SK-N-SH (cell line): ENCODE measurements around the gene CACNA1D.

ENCODE experiments used
- EP300 ChIP-seq, 2 experiments: IDR thresholded peaks; 2 replicates each; pipeline versions ENCODE4 v1.4.0 to v1.6.1; 2012; ENCODE audit warnings: borderline replicate concordance in 1 of 2, low read depth in 1 of 2, low read length in 1 of 2
- EZH2phosphoT487 ChIP-seq: fragments of 200-600 bp; sonication (generic); IDR thresholded peaks from 2 replicates; pipeline ENCODE4 v1.6.1; 2017; ENCODE audit warnings: low read depth, mixed run types, mild to moderate bottlenecking, antibody characterized with exemption, moderate library complexity, borderline replicate concordance
- FOXM1 ChIP-seq: IDR thresholded peaks from 2 replicates; pipeline ENCODE4 v1.4.0; 2012; ENCODE audit warnings: low read depth, mild to moderate bottlenecking
- MEF2A ChIP-seq: IDR thresholded peaks from 2 replicates; pipeline ENCODE4 v1.4.0; 2012; ENCODE audit warnings: low read depth, borderline replicate concordance
- POLR2AphosphoS5 ChIP-seq: IDR thresholded peaks from 2 replicates; pipeline ENCODE4 v1.6.1; 2012; ENCODE audit warnings: low read depth, low read length
- RAD21 ChIP-seq: IDR thresholded peaks from 2 replicates; pipeline ENCODE4 v1.6.1; 2012; ENCODE audit warnings: mild to moderate bottlenecking, low read length
- RFX5 ChIP-seq: IDR thresholded peaks from 2 replicates; pipeline ENCODE4 v1.6.1; 2012; ENCODE audit warnings: mild to moderate bottlenecking, improper control_type of control experiment, low read length
- TAF1 ChIP-seq: IDR thresholded peaks from 2 replicates; pipeline ENCODE4 v1.6.1; 2012; ENCODE audit warnings: low read depth, mild to moderate bottlenecking, low read length, moderate library complexity, borderline replicate concordance
- TF ChIP-seq, protein P1 (sequence below): fragments of 200-600 bp; sonication (generic); IDR thresholded peaks from 2 replicates; pipeline ENCODE4 v1.6.1; 2017; ENCODE audit warnings: antibody characterized with exemption, mild to moderate bottlenecking, moderate library complexity
- TF ChIP-seq, protein P2 (sequence below): IDR thresholded peaks from 2 replicates; pipeline ENCODE4 v1.6.1; 2012; ENCODE audit warnings: mild to moderate bottlenecking, low read depth, low read length, moderate library complexity
- TF ChIP-seq, protein P3 (sequence below): IDR thresholded peaks from 2 replicates; pipeline ENCODE4 v1.4.0; 2012; ENCODE audit warnings: low read depth, borderline replicate concordance

DNA sequence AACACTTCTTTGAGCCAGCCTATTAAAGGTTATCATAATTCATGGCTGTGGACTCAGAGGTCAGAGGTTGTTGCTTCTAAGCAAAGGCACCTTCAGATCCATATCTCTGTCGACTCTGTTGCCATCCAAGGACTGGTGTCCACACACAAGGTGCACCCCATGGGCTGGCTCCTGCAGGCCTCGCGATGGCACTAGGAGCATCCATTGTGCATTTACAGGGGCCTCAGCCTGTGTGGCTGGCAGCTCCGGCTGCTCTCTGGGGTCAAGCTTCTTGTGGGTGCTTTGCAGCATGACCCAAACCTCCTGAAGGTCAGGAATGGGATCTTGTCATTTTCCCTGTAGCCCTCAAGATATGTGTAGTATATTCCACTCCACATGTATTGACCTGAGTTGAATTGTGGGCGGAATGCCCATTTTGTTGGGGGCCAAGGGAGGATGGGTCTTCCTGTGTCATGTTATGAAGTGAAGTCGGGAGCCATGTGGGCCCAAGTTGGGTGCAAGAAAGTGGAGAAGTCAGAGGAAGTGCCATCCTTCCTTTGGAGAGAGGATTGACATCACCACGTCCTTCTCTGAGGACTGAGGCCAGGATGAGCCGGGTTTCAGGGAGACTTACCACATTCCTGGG, 308.0 kb downstream of the CACNA1D start:
- TF ChIP-seq, protein P1, sequence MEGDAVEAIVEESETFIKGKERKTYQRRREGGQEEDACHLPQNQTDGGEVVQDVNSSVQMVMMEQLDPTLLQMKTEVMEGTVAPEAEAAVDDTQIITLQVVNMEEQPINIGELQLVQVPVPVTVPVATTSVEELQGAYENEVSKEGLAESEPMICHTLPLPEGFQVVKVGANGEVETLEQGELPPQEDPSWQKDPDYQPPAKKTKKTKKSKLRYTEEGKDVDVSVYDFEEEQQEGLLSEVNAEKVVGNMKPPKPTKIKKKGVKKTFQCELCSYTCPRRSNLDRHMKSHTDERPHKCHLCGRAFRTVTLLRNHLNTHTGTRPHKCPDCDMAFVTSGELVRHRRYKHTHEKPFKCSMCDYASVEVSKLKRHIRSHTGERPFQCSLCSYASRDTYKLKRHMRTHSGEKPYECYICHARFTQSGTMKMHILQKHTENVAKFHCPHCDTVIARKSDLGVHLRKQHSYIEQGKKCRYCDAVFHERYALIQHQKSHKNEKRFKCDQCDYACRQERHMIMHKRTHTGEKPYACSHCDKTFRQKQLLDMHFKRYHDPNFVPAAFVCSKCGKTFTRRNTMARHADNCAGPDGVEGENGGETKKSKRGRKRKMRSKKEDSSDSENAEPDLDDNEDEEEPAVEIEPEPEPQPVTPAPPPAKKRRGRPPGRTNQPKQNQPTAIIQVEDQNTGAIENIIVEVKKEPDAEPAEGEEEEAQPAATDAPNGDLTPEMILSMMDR, result no peak
- no peak for TF ChIP-seq FOXM1
- TF ChIP-seq MEF2A, result no peak
- no peak for TF ChIP-seq RAD21
- TF ChIP-seq, protein P2, sequence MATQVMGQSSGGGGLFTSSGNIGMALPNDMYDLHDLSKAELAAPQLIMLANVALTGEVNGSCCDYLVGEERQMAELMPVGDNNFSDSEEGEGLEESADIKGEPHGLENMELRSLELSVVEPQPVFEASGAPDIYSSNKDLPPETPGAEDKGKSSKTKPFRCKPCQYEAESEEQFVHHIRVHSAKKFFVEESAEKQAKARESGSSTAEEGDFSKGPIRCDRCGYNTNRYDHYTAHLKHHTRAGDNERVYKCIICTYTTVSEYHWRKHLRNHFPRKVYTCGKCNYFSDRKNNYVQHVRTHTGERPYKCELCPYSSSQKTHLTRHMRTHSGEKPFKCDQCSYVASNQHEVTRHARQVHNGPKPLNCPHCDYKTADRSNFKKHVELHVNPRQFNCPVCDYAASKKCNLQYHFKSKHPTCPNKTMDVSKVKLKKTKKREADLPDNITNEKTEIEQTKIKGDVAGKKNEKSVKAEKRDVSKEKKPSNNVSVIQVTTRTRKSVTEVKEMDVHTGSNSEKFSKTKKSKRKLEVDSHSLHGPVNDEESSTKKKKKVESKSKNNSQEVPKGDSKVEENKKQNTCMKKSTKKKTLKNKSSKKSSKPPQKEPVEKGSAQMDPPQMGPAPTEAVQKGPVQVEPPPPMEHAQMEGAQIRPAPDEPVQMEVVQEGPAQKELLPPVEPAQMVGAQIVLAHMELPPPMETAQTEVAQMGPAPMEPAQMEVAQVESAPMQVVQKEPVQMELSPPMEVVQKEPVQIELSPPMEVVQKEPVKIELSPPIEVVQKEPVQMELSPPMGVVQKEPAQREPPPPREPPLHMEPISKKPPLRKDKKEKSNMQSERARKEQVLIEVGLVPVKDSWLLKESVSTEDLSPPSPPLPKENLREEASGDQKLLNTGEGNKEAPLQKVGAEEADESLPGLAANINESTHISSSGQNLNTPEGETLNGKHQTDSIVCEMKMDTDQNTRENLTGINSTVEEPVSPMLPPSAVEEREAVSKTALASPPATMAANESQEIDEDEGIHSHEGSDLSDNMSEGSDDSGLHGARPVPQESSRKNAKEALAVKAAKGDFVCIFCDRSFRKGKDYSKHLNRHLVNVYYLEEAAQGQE, result no peak
- TF ChIP-seq RFX5, result no peak
- TF ChIP-seq TAF1, result no peak
- TF ChIP-seq, protein P3, sequence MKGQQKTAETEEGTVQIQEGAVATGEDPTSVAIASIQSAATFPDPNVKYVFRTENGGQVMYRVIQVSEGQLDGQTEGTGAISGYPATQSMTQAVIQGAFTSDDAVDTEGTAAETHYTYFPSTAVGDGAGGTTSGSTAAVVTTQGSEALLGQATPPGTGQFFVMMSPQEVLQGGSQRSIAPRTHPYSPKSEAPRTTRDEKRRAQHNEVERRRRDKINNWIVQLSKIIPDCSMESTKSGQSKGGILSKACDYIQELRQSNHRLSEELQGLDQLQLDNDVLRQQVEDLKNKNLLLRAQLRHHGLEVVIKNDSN, result no peak
- TF ChIP-seq EZH2phosphoT487, result no peak
- no peak for TF ChIP-seq EP300 (IDR thresholded peaks at IDR 0.05; ENCODE audit: borderline replicate concordance in 1 of 2, low read depth in 1 of 2, low read length in 1 of 2)
- no peak for TF ChIP-seq POLR2AphosphoS5
